H1 (cell line): Measurements from ENCODE around the gene GNAQ.

Experiments
- BCL11A ChIP-seq, 2 experiments: IDR thresholded peaks; one replicate each; pipeline ENCODE4 v1.6.1; 2011; ENCODE audit warnings: low read depth in 2 of 2, low read length in 2 of 2, mild to moderate bottlenecking in 2 of 2
- CHD1 ChIP-seq: IDR thresholded peaks from 2 replicates; pipeline ENCODE4 v1.6.1; 2012; ENCODE audit warnings: low read depth, low read length, improper control_type of control experiment
- POLR2AphosphoS5 ChIP-seq: IDR thresholded peaks from 2 replicates; pipeline ENCODE4 v1.6.1; 2011; ENCODE audit warnings: low read depth, low read length
- SRF ChIP-seq: IDR thresholded peaks from 2 replicates; pipeline ENCODE4 v1.6.1; 2011; ENCODE audit warnings: mild to moderate bottlenecking, low read depth, low read length, moderate library complexity
- TAF1 ChIP-seq: IDR thresholded peaks from 2 replicates; pipeline ENCODE4 v1.6.1; 2011; ENCODE audit warnings: mild to moderate bottlenecking, low read depth, low read length
- ZNF274 ChIP-seq: IDR thresholded peaks from 2 replicates; pipeline ENCODE4 v1.7.0; 2012; ENCODE audit warnings: low read length, borderline replicate concordance; ENCODE audit errors: extremely low read depth
- TF ChIP-seq, protein P1 (sequence below), 3 experiments: IDR thresholded peaks; 1 replicate in 2 of 3; 2 replicates in 1 of 3; pipeline versions ENCODE4 v1.5.1 to v1.6.1; 2011; ENCODE audit warnings: low read length in 3 of 3, mild to moderate bottlenecking in 3 of 3, inconsistent platforms in 2 of 3, low read depth in 1 of 3, moderate library complexity in 1 of 3; ENCODE audit not compliant: insufficient read depth in 1 of 3; ENCODE audit errors: control extremely low read depth in 1 of 3

DNA sequence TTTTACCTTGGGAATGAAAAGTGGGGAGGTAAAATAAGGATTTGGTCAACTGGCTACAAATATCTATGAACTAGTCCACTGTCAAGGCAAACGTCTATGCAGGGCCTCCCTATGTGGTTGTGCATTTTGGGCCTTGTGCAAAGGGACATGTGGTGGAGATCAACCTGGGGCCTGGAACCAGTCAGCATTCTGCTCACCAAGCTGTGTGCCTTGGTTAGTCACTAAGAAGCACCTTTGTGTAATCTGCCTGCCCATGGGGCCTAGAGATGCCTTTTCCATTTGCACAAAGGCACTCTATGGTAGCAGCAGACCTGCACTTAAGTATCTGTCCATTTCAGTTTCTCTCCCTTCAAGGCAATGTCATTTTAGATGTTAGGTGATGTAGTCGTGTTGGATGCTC lies 184.0 kb downstream of the GNAQ start:
- TF ChIP-seq POLR2AphosphoS5 (no peak), BCL11A (IDR thresholded peaks at IDR 0.05; ENCODE audit: low read depth in 2 of 2, low read length in 2 of 2) (no peak), TAF1 (no peak), SRF (no peak), CHD1 (no peak), ZNF274 (no peak)
- TF ChIP-seq, protein P1, sequence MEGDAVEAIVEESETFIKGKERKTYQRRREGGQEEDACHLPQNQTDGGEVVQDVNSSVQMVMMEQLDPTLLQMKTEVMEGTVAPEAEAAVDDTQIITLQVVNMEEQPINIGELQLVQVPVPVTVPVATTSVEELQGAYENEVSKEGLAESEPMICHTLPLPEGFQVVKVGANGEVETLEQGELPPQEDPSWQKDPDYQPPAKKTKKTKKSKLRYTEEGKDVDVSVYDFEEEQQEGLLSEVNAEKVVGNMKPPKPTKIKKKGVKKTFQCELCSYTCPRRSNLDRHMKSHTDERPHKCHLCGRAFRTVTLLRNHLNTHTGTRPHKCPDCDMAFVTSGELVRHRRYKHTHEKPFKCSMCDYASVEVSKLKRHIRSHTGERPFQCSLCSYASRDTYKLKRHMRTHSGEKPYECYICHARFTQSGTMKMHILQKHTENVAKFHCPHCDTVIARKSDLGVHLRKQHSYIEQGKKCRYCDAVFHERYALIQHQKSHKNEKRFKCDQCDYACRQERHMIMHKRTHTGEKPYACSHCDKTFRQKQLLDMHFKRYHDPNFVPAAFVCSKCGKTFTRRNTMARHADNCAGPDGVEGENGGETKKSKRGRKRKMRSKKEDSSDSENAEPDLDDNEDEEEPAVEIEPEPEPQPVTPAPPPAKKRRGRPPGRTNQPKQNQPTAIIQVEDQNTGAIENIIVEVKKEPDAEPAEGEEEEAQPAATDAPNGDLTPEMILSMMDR (IDR thresholded peaks at IDR 0.05; ENCODE audit: control extremely low read depth in 1 of 3, insufficient read depth in 1 of 3, low read depth in 1 of 3, low read length in 3 of 3): no peak
